Measurements from ENCODE around the gene POLD2.

Gene POLD2

GRCh38 chr7:44133295-44133694, 9.9 kb upstream of the POLD2 start:
- no peaks in the 10 kb centered on the region for H4K20me1 ChIP-seq (ENCODE audit: low read depth, low read length)
- H3K79me2 ChIP-seq (ENCODE audit: insufficient read depth, low read length), result no peaks in the 10 kb centered on the region
- H3K4me3 ChIP-seq (ENCODE audit: insufficient read depth, low read length, poor library complexity, severe bottlenecking), result no peak overlapping the region
- no peaks in the 10 kb centered on the region for H3K9me2 ChIP-seq (replicated peaks; ENCODE audit: insufficient read depth, low read length)
- H3K27ac ChIP-seq (ENCODE audit: low read depth, low read length), result no peak overlapping the region
- no peak for TF ChIP-seq CTCF (IDR thresholded peaks at IDR 0.05; ENCODE audit: insufficient read depth, low read length, poor library complexity, severe bottlenecking)
- TF ChIP-seq EZH2phosphoT487 (conservative IDR thresholded peaks at IDR 0.05; ENCODE audit: low read length), result no peak
- no peaks in the 10 kb centered on the region for H3K27me3 ChIP-seq (ENCODE audit: low read length)
- H2AFZ ChIP-seq (ENCODE audit: low read depth, low read length, severe bottlenecking), result no peak overlapping the region
- H3F3A ChIP-seq (ENCODE audit: insufficient read depth), result no peaks in the 10 kb centered on the region
- H3K9me3 ChIP-seq (ENCODE audit: insufficient read depth, low read length), result no peaks in the 10 kb centered on the region
- no peak overlapping the region for H3K4me2 ChIP-seq (ENCODE audit: low read depth, low read length, poor library complexity, severe bottlenecking)
- H3K9ac ChIP-seq (ENCODE audit: low read length), result no peak overlapping the region
- no peaks in the 10 kb centered on the region for H3K36me3 ChIP-seq (ENCODE audit: low read length)

GRCh38 chr7:44132039-44132438, 8.7 kb upstream of the POLD2 start:
- Histone ChIP-seq H3K4me2 (ENCODE audit: low read depth, low read length, poor library complexity, severe bottlenecking) (no peak overlapping the region), H3K9ac (ENCODE audit: low read length) (no peak overlapping the region), H3K27me3 (ENCODE audit: low read length) (no peaks in the 10 kb centered on the region), H3K9me2 (replicated peaks; ENCODE audit: insufficient read depth, low read length) (no peaks in the 10 kb centered on the region), H3K27ac (ENCODE audit: low read depth, low read length) (no peak overlapping the region), H3K36me3 (ENCODE audit: low read length) (no peaks in the 10 kb centered on the region), H3F3A (ENCODE audit: insufficient read depth) (no peaks in the 10 kb centered on the region), H2AFZ (ENCODE audit: low read depth, low read length, severe bottlenecking) (no peak overlapping the region), H3K79me2 (ENCODE audit: insufficient read depth, low read length) (no peaks in the 10 kb centered on the region), H3K9me3 (ENCODE audit: insufficient read depth, low read length) (no peaks in the 10 kb centered on the region), H4K20me1 (ENCODE audit: low read depth, low read length) (no peaks in the 10 kb centered on the region), H3K4me3 (ENCODE audit: insufficient read depth, low read length, poor library complexity, severe bottlenecking) (no peak overlapping the region)
- no peak for TF ChIP-seq EZH2phosphoT487 (conservative IDR thresholded peaks at IDR 0.05; ENCODE audit: low read length)
- TF ChIP-seq CTCF (IDR thresholded peaks at IDR 0.05; ENCODE audit: insufficient read depth, low read length, poor library complexity, severe bottlenecking), result no peak

- H3K36me3 ChIP-seq (ENCODE audit: low read length), result no peaks in the 10 kb centered on the region
- no peaks in the 10 kb centered on the region for H3K27me3 ChIP-seq (ENCODE audit: low read length)
- H3K79me2 ChIP-seq (ENCODE audit: insufficient read depth, low read length), result no peaks in the 10 kb centered on the region
- no peak overlapping the region for H3K9ac ChIP-seq (ENCODE audit: low read length)
- no peaks in the 10 kb centered on the region for H3K9me2 ChIP-seq (replicated peaks; ENCODE audit: insufficient read depth, low read length)
- H3K4me3 ChIP-seq (ENCODE audit: insufficient read depth, low read length, poor library complexity, severe bottlenecking), result no peak overlapping the region
- no peak overlapping the region for H2AFZ ChIP-seq (ENCODE audit: low read depth, low read length, severe bottlenecking)
- no peaks in the 10 kb centered on the region for H3K9me3 ChIP-seq (ENCODE audit: insufficient read depth, low read length)
- no peaks in the 10 kb centered on the region for H3F3A ChIP-seq (ENCODE audit: insufficient read depth)
- no peaks in the 10 kb centered on the region for H4K20me1 ChIP-seq (ENCODE audit: low read depth, low read length)
- no peak overlapping the region for H3K4me2 ChIP-seq (ENCODE audit: low read depth, low read length, poor library complexity, severe bottlenecking)
- TF ChIP-seq CTCF (IDR thresholded peaks at IDR 0.05; ENCODE audit: insufficient read depth, low read length, poor library complexity, severe bottlenecking) (no peak), EZH2phosphoT487 (conservative IDR thresholded peaks at IDR 0.05; ENCODE audit: low read length) (no peak)
- no peak overlapping the region for H3K27ac ChIP-seq (ENCODE audit: low read depth, low read length)
These were observed 8.1 kb upstream of the POLD2 start for GRCh38 chr7:44131173-44132029.

Data from SU-DHL-6 (cell line).